Suppressor macrophage (primary cell): ENCODE data around the gene CLTA.
"Not testable (repeated sequence)": the region's sequence is repeated elsewhere in the genome, so short reads cannot be mapped to it uniquely, and the experiment has no call there.

Experiments used
- DNase-seq, 4 experiments: peaks; one replicate each; pipeline ENCODE4 v3.0.0-alpha.2; 2020 to 2022

CLTA gene

GRCh38 chr9:36158122-36158521 is 32.6 kb upstream of the CLTA start:
- DNase-seq: peak in 3 of 4 experiments; percentile 47 to 79 (median 70)

- no peak for DNase-seq
Measured at GRCh38 chr9:36158917-36159316, 31.8 kb upstream of the CLTA start.

GRCh38 chr9:36159509-36159908 is 31.2 kb upstream of the CLTA start:
- DNase-seq: not testable (repeated sequence)

GRCh38 chr9:36160126-36160525 is 30.6 kb upstream of the CLTA start:
- not testable (repeated sequence) for DNase-seq

GRCh38 chr9:36161187-36161586 is 29.5 kb upstream of the CLTA start:
- DNase-seq: no peak

GRCh38 chr9:36162211-36162738 is 28.4 kb upstream of the CLTA start:
- DNase-seq: no peak

GRCh38 chr9:36163049-36163785 is 27.5 kb upstream of the CLTA start:
- DNase-seq: no peak

GRCh38 chr9:36163786-36164170 is 26.9 kb upstream of the CLTA start:
- DNase-seq: no peak

GRCh38 chr9:36164372-36164771 is 26.3 kb upstream of the CLTA start:
- DNase-seq: no peak

GRCh38 chr9:36164989-36165388 is 25.7 kb upstream of the CLTA start:
- DNase-seq: no peak

GRCh38 chr9:36165826-36166167 is 24.9 kb upstream of the CLTA start:
- DNase-seq: no peak

GRCh38 chr9:36166168-36166927 is 24.4 kb upstream of the CLTA start:
- peak; percentile 86 to 91 (median 90) for DNase-seq

- DNase-seq: no peak
Measured at GRCh38 chr9:36169166-36169565, 21.6 kb upstream of the CLTA start, which contains the start of gene CCIN. Gene CCIN, plus strand, starts transcription at chr9:36169388. Its CDS starts 115 bp downstream, at chr9:36169503.

- DNase-seq: peak in 3 of 4 experiments; percentile 64 to 71 (median 71)
Measured at GRCh38 chr9:36169708-36170107, 21.0 kb upstream of the CLTA start.

GRCh38 chr9:36170531-36170930 is 20.2 kb upstream of the CLTA start:
- DNase-seq: no peak

GRCh38 chr9:36173861-36174260 is 16.9 kb upstream of the CLTA start:
- DNase-seq: no peak

- no peak for DNase-seq
Measured at GRCh38 chr9:36174271-36174670, 16.4 kb upstream of the CLTA start.

GRCh38 chr9:36174731-36175130 is 16.0 kb upstream of the CLTA start:
- no peak for DNase-seq

GRCh38 chr9:36175209-36175608 is 15.5 kb upstream of the CLTA start:
- not testable (repeated sequence) for DNase-seq

- DNase-seq: not testable (repeated sequence)
Measured at GRCh38 chr9:36176496-36176895, 14.2 kb upstream of the CLTA start.

GRCh38 chr9:36177571-36177970 is 13.2 kb upstream of the CLTA start:
- DNase-seq: no peak

- not testable (repeated sequence) for DNase-seq
Measured at GRCh38 chr9:36180243-36180642, 10.5 kb upstream of the CLTA start.

GRCh38 chr9:36187414-36187813 is 3.3 kb upstream of the CLTA start:
- DNase-seq: no peak

- DNase-seq: no peak
Measured at GRCh38 chr9:36188212-36188611, 2.5 kb upstream of the CLTA start.
